Measurements from ENCODE around the gene ZNF20. TPM values are rescaled to one million over a fixed set of nuclear protein-coding genes. Genes with fewer than 3 reads are reported as not detected.
"Not testable (repeated sequence)": the region's sequence is repeated elsewhere in the genome, so short reads cannot be mapped to it uniquely, and the experiment has no call there.

The ZNF20 gene
- total RNA-seq, 1 experiment from 2014 or later: 2.0 TPM

GRCh38 chr19:12111943-12112637 is 28.1 kb downstream of the ZNF20 start:
- no peaks in the 10 kb centered on the region for H3K36me3 Mint-ChIP-seq (ENCODE audit: insufficient read depth, unreplicated experiment)
- CTCF ChIA-PET: no interaction called here

GRCh38 chr19:12111176-12111575 is 29.0 kb downstream of the ZNF20 start:
- Mint-ChIP-seq H3K4me3 (ENCODE audit: low read depth, unreplicated experiment) (no peak overlapping the region), H3K36me3 (ENCODE audit: insufficient read depth, unreplicated experiment) (no peaks in the 10 kb centered on the region), H3K4me1 (ENCODE audit: low read depth, unreplicated experiment) (no peaks in the 10 kb centered on the region), H3K9me3 (ENCODE audit: low read depth, unreplicated experiment) (no peaks in the 10 kb centered on the region), H3K27ac (ENCODE audit: unreplicated experiment) (no peak overlapping the region), H3K27me3 (ENCODE audit: unreplicated experiment) (no peaks in the 10 kb centered on the region)
- CTCF ChIA-PET: interaction anchor here (0.6 kb wide), 1 partner anchor 29 kb away, joined by 3 read pairs; the partner anchor contains the start of gene ZNF20
- TF ChIP-seq, protein P1, sequence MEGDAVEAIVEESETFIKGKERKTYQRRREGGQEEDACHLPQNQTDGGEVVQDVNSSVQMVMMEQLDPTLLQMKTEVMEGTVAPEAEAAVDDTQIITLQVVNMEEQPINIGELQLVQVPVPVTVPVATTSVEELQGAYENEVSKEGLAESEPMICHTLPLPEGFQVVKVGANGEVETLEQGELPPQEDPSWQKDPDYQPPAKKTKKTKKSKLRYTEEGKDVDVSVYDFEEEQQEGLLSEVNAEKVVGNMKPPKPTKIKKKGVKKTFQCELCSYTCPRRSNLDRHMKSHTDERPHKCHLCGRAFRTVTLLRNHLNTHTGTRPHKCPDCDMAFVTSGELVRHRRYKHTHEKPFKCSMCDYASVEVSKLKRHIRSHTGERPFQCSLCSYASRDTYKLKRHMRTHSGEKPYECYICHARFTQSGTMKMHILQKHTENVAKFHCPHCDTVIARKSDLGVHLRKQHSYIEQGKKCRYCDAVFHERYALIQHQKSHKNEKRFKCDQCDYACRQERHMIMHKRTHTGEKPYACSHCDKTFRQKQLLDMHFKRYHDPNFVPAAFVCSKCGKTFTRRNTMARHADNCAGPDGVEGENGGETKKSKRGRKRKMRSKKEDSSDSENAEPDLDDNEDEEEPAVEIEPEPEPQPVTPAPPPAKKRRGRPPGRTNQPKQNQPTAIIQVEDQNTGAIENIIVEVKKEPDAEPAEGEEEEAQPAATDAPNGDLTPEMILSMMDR (IDR thresholded peaks at IDR 0.05; ENCODE audit: unreplicated experiment): no peak
- no TSS peak for BruUV-seq (replicated peaks)
- no peak for DNase-seq
- intact Hi-C loops (cut with micrococcal nuclease; ENCODE audit: unreplicated experiment): no loop called here

More at GRCh38 chr19:12111943-12112637, 28.1 kb downstream of the ZNF20 start:
- Mint-ChIP-seq H3K4me1 (ENCODE audit: low read depth, unreplicated experiment) (no peaks in the 10 kb centered on the region), H3K9me3 (ENCODE audit: low read depth, unreplicated experiment) (no peaks in the 10 kb centered on the region), H3K27ac (ENCODE audit: unreplicated experiment) (no peak overlapping the region), H3K27me3 (ENCODE audit: unreplicated experiment) (no peaks in the 10 kb centered on the region), H3K4me3 (ENCODE audit: low read depth, unreplicated experiment) (no peak overlapping the region)
- no TSS peak for BruUV-seq (replicated peaks)
- intact Hi-C loops (cut with micrococcal nuclease; ENCODE audit: unreplicated experiment): no loop called here
- no peak for DNase-seq
- TF ChIP-seq, protein P1 (IDR thresholded peaks at IDR 0.05; ENCODE audit: unreplicated experiment): no peak

GRCh38 chr19:12103909-12104308 is 36.2 kb downstream of the ZNF20 start:
- CTCF ChIA-PET; H3K4me1 Mint-ChIP-seq (ENCODE audit: low read depth, unreplicated experiment); intact Hi-C loops (cut with micrococcal nuclease; ENCODE audit: unreplicated experiment); H3K36me3 Mint-ChIP-seq (ENCODE audit: insufficient read depth, unreplicated experiment); H3K9me3 Mint-ChIP-seq (ENCODE audit: low read depth, unreplicated experiment); DNase-seq; H3K27me3 Mint-ChIP-seq (ENCODE audit: unreplicated experiment); H3K27ac Mint-ChIP-seq (ENCODE audit: unreplicated experiment); H3K4me3 Mint-ChIP-seq (ENCODE audit: low read depth, unreplicated experiment); BruUV-seq (replicated peaks): not testable (repeated sequence)

GRCh38 chr19:12098040-12098439 is 42.1 kb downstream of the ZNF20 start:
- Mint-ChIP-seq H3K27me3 (ENCODE audit: unreplicated experiment) (no peaks in the 10 kb centered on the region), H3K27ac (ENCODE audit: unreplicated experiment) (no peak overlapping the region), H3K4me1 (ENCODE audit: low read depth, unreplicated experiment) (no peaks in the 10 kb centered on the region), H3K36me3 (ENCODE audit: insufficient read depth, unreplicated experiment) (no peaks in the 10 kb centered on the region), H3K4me3 (ENCODE audit: low read depth, unreplicated experiment) (no peak overlapping the region), H3K9me3 (ENCODE audit: low read depth, unreplicated experiment) (peaks cover 17% of the 10 kb centered on the region)
- intact Hi-C loops (cut with micrococcal nuclease; ENCODE audit: unreplicated experiment): no loop called here
- TF ChIP-seq, protein P1 (IDR thresholded peaks at IDR 0.05; ENCODE audit: unreplicated experiment): no peak
- DNase-seq: no peak
- CTCF ChIA-PET: no interaction called here
- BruUV-seq (replicated peaks): no TSS peak

- no peaks in the 10 kb centered on the region for H3K36me3 Mint-ChIP-seq (ENCODE audit: insufficient read depth, unreplicated experiment)
- DNase-seq: no peak
Observed at GRCh38 chr19:12095111-12095790, 44.9 kb downstream of the ZNF20 start.

More at GRCh38 chr19:12095111-12095790, 44.9 kb downstream of the ZNF20 start:
- H3K9me3 Mint-ChIP-seq (ENCODE audit: low read depth, unreplicated experiment): peaks cover 17% of the 10 kb centered on the region
- BruUV-seq (replicated peaks): no TSS peak
- CTCF ChIA-PET: no interaction called here
- intact Hi-C loops (cut with micrococcal nuclease; ENCODE audit: unreplicated experiment): no loop called here
- TF ChIP-seq, protein P1 (IDR thresholded peaks at IDR 0.05; ENCODE audit: unreplicated experiment): no peak
- no peaks in the 10 kb centered on the region for H3K4me1 Mint-ChIP-seq (ENCODE audit: low read depth, unreplicated experiment)
- H3K27ac Mint-ChIP-seq (ENCODE audit: unreplicated experiment): no peak overlapping the region
- H3K4me3 Mint-ChIP-seq (ENCODE audit: low read depth, unreplicated experiment): no peak overlapping the region
- H3K27me3 Mint-ChIP-seq (ENCODE audit: unreplicated experiment): no peaks in the 10 kb centered on the region

All from Calu3 (cell line).